Measurements from ENCODE around the gene NRDC. TPM values are rescaled to one million over a fixed set of nuclear protein-coding genes. Genes with fewer than 3 reads are reported as not detected.

Gene NRDC
- total RNA-seq, 4 donors from 2014 or later = 63.4 to 116 (median 87.1) TPM

GRCh38 chr1:51840182-51840581, 38.3 kb downstream of the NRDC start:
- Histone ChIP-seq H3K36me3 (peaks cover 0 to 23% (median 9%) of the 10 kb centered on the region in 4 donors), H3K4me1 (peaks cover 0 to 8% (median 2%) of the 10 kb centered on the region in 4 donors), H3K4me3 (no peak overlapping the region), H3K27me3 (no peaks in the 10 kb centered on the region), H3K27ac (no peak overlapping the region), H3K9me3 (no peaks in the 10 kb centered on the region)
- in situ Hi-C loops (cut with MboI; ENCODE audit: low pct_ligation_motif_present in 1 of 4, low pct_unique_long_range_greater_than_20kb in 1 of 4, low sequenced_read_pairs in 3 of 4) (no loop called here), intact Hi-C loops (cut with DNase I; ENCODE audit: low total_unique reads) (no loop called here)
- DNase-seq = no peak
- TF ChIP-seq EP300 (IDR thresholded peaks at IDR 0.05; ENCODE audit: low read depth) = no peak
- TF ChIP-seq POLR2A (IDR thresholded peaks at IDR 0.05) = no peak
- no peak for TF ChIP-seq POLR2AphosphoS5 (IDR thresholded peaks at IDR 0.05)
- TF ChIP-seq, protein P1, sequence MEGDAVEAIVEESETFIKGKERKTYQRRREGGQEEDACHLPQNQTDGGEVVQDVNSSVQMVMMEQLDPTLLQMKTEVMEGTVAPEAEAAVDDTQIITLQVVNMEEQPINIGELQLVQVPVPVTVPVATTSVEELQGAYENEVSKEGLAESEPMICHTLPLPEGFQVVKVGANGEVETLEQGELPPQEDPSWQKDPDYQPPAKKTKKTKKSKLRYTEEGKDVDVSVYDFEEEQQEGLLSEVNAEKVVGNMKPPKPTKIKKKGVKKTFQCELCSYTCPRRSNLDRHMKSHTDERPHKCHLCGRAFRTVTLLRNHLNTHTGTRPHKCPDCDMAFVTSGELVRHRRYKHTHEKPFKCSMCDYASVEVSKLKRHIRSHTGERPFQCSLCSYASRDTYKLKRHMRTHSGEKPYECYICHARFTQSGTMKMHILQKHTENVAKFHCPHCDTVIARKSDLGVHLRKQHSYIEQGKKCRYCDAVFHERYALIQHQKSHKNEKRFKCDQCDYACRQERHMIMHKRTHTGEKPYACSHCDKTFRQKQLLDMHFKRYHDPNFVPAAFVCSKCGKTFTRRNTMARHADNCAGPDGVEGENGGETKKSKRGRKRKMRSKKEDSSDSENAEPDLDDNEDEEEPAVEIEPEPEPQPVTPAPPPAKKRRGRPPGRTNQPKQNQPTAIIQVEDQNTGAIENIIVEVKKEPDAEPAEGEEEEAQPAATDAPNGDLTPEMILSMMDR (IDR thresholded peaks at IDR 0.05) = no peak
- 93 to 100% methylated on average over 1 to 2 of the region's 2 CpGs for WGBS, 2 donors (ENCODE audit: low coverage in 1 of 2)

GRCh38 chr1:51839094-51839493, 39.4 kb downstream of the NRDC start:
- no peak for TF ChIP-seq POLR2A (IDR thresholded peaks at IDR 0.05)
- TF ChIP-seq, protein P1 (IDR thresholded peaks at IDR 0.05) = no peak
- TF ChIP-seq EP300 (IDR thresholded peaks at IDR 0.05; ENCODE audit: low read depth) = no peak
- TF ChIP-seq POLR2AphosphoS5 (IDR thresholded peaks at IDR 0.05) = no peak
- H3K36me3 ChIP-seq = peaks cover 0 to 29% (median 12%) of the 10 kb centered on the region in 4 donors

DNA sequence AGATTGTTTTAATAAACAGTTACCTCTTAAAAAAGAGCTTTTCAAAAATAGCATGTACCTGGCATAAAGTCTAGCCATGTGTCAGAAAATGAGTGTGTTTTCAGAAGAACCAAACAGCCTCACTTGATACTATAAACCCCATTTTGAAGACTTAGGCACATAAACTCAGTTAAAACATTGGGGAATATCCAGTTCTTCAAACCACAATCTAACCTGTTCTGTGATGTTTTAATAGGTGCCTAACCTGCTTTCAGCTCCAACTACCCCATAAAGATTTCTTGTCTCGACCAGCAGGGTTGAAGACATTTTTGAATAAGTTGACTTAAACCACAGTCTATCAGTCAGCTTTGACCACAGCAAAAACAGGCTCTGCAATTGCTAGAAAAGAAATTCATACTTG, 41.3 kb downstream of the NRDC start:
- in situ Hi-C loops (cut with MboI; ENCODE audit: low pct_ligation_motif_present in 1 of 4, low pct_unique_long_range_greater_than_20kb in 1 of 4, low sequenced_read_pairs in 3 of 4) (no loop called here), intact Hi-C loops (cut with DNase I; ENCODE audit: low total_unique reads) (no loop called here)
- peaks cover 0 to 4% (median under 1%) of the 10 kb centered on the region in 4 donors for H3K4me1 ChIP-seq
- peaks cover 0 to 47% (median 17%) of the 10 kb centered on the region in 4 donors for H3K36me3 ChIP-seq
- no peak overlapping the region for H3K4me3 ChIP-seq
- TF ChIP-seq POLR2AphosphoS5 (IDR thresholded peaks at IDR 0.05) = no peak
- no peak for TF ChIP-seq EP300 (IDR thresholded peaks at IDR 0.05; ENCODE audit: low read depth)
- TF ChIP-seq, protein P1 (IDR thresholded peaks at IDR 0.05) = no peak
- H3K27me3 ChIP-seq = no peaks in the 10 kb centered on the region
- no peak for DNase-seq
- WGBS, 2 donors (ENCODE audit: low coverage in 1 of 2) = 85% methylated on average over 1 of the region's 1 CpG; no CpG with 5 or more reads in 1 of the 2 donors
- no peak overlapping the region for H3K27ac ChIP-seq
- H3K9me3 ChIP-seq = no peaks in the 10 kb centered on the region

More at GRCh38 chr1:51839094-51839493, 39.4 kb downstream of the NRDC start:
- no peak overlapping the region for H3K27ac ChIP-seq
- H3K4me3 ChIP-seq = no peak overlapping the region
- H3K4me1 ChIP-seq = peaks cover 0 to 8% (median 2%) of the 10 kb centered on the region in 4 donors
- intact Hi-C loops (cut with DNase I; ENCODE audit: low total_unique reads) = no loop called here
- no peaks in the 10 kb centered on the region for H3K9me3 ChIP-seq
- no peaks in the 10 kb centered on the region for H3K27me3 ChIP-seq
- DNase-seq = no peak
- in situ Hi-C loops (cut with MboI; ENCODE audit: low pct_ligation_motif_present in 1 of 4, low pct_unique_long_range_greater_than_20kb in 1 of 4, low sequenced_read_pairs in 3 of 4) = no loop called here
- 96 to 100% methylated on average over 1 of the region's 1 CpG for WGBS, 2 donors (ENCODE audit: low coverage in 1 of 2)

DNA sequence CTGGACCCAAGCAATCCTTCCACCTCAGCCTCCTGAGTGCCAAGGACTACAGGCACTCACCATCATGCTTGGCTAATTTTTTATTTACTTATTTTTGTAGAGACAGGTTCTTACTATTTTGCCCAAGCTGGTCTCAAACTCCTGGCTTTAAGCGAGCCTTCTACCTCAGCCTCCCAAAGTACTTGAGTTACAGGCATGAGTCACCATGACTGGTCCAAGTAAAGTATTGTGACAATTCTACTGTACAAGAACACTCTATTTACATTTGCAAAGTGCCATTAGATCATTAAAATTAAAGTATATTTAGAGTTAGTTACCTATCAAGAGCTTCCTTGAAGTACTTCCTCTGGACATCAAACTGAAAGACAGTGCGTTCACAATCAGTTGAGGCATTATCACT, 44.8 kb downstream of the NRDC start:
- H3K36me3 ChIP-seq = peaks cover 0 to 62% (median 20%) of the 10 kb centered on the region in 4 donors
- TF ChIP-seq EP300 (IDR thresholded peaks at IDR 0.05; ENCODE audit: low read depth) (no peak), POLR2AphosphoS5 (IDR thresholded peaks at IDR 0.05) (no peak), POLR2A (IDR thresholded peaks at IDR 0.05) (no peak)
- TF ChIP-seq, protein P1 (IDR thresholded peaks at IDR 0.05) = no peak
- no peaks in the 10 kb centered on the region for H3K4me1 ChIP-seq
- H3K27ac ChIP-seq = no peak overlapping the region
- 100% methylated on average over 1 to 2 of the region's 2 CpGs for WGBS, 2 donors (ENCODE audit: low coverage in 1 of 2)
- no peaks in the 10 kb centered on the region for H3K27me3 ChIP-seq
- in situ Hi-C loops (cut with MboI; ENCODE audit: low pct_ligation_motif_present in 1 of 4, low pct_unique_long_range_greater_than_20kb in 1 of 4, low sequenced_read_pairs in 3 of 4) (no loop called here), intact Hi-C loops (cut with DNase I; ENCODE audit: low total_unique reads) (no loop called here)
- no peaks in the 10 kb centered on the region for H3K9me3 ChIP-seq
- H3K4me3 ChIP-seq = no peak overlapping the region
- no peak for DNase-seq
